ENCODE measurements around the gene HBG2.

DNA sequence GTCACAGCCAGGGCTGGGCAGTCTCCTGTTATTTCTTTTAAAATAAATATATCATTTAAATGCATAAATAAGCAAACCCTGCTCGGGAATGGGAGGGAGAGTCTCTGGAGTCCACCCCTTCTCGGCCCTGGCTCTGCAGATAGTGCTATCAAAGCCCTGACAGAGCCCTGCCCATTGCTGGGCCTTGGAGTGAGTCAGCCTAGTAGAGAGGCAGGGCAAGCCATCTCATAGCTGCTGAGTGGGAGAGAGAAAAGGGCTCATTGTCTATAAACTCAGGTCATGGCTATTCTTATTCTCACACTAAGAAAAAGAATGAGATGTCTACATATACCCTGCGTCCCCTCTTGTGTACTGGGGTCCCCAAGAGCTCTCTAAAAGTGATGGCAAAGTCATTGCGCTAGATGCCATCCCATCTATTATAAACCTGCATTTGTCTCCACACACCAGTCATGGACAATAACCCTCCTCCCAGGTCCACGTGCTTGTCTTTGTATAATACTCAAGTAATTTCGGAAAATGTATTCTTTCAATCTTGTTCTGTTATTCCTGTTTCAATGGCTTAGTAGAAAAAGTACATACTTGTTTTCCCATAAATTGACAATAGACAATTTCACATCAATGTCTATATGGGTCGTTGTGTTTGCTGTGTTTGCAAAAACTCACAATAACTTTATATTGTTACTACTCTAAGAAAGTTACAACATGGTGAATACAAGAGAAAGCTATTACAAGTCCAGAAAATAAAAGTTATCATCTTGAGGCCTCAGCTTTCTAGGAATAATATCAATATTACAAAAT, 33.7 kb upstream of the HBG2 start:
- no peak for TF ChIP-seq CTCF (IDR thresholded peaks at IDR 0.05)
- no peak for TF ChIP-seq POLR2A (IDR thresholded peaks at IDR 0.05)
